Activated naive CD8-positive, alpha-beta T cell treated with anti-CD3 and anti-CD28 coated beads, Interleukin-2, amount 10 ng/mL, durations not matched to agents 7 days and 5 days (primary cell): Measurements from ENCODE around the gene HOXB6. TPM values are rescaled to one million over a fixed set of nuclear protein-coding genes. Genes with fewer than 3 reads are reported as not detected.

Experiments
- ATAC-seq: fragments of 150-1000 bp; cut with Tn5 transposase; one replicate; pipeline ENCODE4 v1.10.0; 2021; ENCODE audit warnings: low read depth, moderate library complexity
- POLR2A ChIA-PET: fragments of 350-600 bp; sonication (Branson Sonifier 250); formaldehyde crosslinking; loops from one replicate; lab custom pipeline; 2021; ENCODE audit warnings: antibody characterized with exemption; lab: Charles Lee
- DNase-seq: peaks from one replicate; pipeline ENCODE4 v3.0.0; 2021
- H3K27ac Mint-ChIP-seq: one replicate; pipeline ENCODE4 v1.8.0; 2022; ENCODE audit warnings: mild to moderate bottlenecking, mixed read lengths
- H3K27me3 Mint-ChIP-seq: one replicate; pipeline ENCODE4 v1.8.0; 2022; ENCODE audit warnings: mild to moderate bottlenecking, moderate library complexity, mixed read lengths
- H3K36me3 Mint-ChIP-seq: one replicate; pipeline ENCODE4 v1.8.0; 2021; ENCODE audit warnings: mild to moderate bottlenecking, mixed read lengths
- H3K4me1 Mint-ChIP-seq: one replicate; pipeline ENCODE4 v1.8.0; 2021; ENCODE audit warnings: mixed read lengths
- H3K4me3 Mint-ChIP-seq: one replicate; pipeline ENCODE4 v1.8.0; 2022; ENCODE audit warnings: mild to moderate bottlenecking, moderate library complexity, mixed read lengths
- H3K9me3 Mint-ChIP-seq: one replicate; pipeline ENCODE4 v1.8.0; 2021; ENCODE audit warnings: mixed read lengths
- total RNA-seq, 2 experiments: library from RNA; stranded (reverse); gene quantifications; one replicate each; pipeline ENCODE4 v1.2.3, GENCODE V29; 2021

HOXB6 gene
- total RNA-seq, 2 experiments from 2014 or later, result not detected

DNA sequence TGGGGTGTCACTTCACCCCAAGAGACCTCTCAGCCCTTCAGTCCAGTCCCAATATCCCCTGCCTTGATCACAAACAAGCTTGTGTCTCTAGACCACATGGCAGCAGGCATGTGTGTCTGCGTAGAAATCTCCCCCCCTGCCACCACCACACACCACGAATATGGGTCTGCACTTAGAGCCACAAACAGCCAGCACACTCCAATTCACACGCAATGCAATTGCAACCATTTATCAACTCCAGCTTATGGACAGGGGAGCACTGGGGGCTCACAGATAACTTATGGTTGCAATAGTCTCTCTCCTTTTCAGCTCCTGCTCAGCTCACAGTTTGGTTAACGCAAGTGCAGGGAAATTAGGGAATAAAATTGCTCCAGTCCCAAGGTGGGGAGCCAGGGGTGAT lies 18.8 kb upstream of the HOXB6 start:
- Mint-ChIP-seq H3K27me3 (peaks cover 84% of the 10 kb centered on the region), H3K9me3 (no peaks in the 10 kb centered on the region), H3K36me3 (no peaks in the 10 kb centered on the region), H3K27ac (no peak overlapping the region), H3K4me3 (no peak overlapping the region), H3K4me1 (peaks cover 15% of the 10 kb centered on the region)
- POLR2A ChIA-PET, result no interaction called here
- DNase-seq (no peak), ATAC-seq (no peak)

DNA sequence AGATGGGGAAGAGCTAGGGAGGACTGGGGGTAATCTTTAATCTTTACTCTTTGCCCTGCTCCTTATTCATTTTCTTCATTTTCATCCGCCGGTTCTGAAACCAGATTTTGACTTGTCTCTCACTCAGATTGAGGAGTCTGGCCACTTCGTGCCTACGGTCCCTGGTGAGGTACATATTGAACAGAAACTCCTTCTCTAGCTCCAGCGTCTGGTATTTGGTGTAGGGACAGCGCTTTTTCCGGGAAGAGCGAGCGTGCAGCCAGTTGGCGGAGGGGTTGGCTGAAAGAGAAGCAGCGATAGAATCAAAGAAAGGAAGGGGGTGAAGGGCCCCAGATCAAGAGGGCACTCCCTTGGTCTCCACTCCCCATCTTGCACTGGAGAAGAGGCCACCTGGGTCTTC lies 18.1 kb upstream of the HOXB6 start:
- peaks cover 19% of the 10 kb centered on the region for H3K4me1 Mint-ChIP-seq
- DNase-seq, result no peak
- no peak overlapping the region for H3K4me3 Mint-ChIP-seq
- no peak overlapping the region for H3K27ac Mint-ChIP-seq
- ATAC-seq, result no peak
- POLR2A ChIA-PET, result no interaction called here
- H3K27me3 Mint-ChIP-seq, result peaks cover 84% of the 10 kb centered on the region
- no peaks in the 10 kb centered on the region for H3K9me3 Mint-ChIP-seq
- H3K36me3 Mint-ChIP-seq, result no peaks in the 10 kb centered on the region

DNA sequence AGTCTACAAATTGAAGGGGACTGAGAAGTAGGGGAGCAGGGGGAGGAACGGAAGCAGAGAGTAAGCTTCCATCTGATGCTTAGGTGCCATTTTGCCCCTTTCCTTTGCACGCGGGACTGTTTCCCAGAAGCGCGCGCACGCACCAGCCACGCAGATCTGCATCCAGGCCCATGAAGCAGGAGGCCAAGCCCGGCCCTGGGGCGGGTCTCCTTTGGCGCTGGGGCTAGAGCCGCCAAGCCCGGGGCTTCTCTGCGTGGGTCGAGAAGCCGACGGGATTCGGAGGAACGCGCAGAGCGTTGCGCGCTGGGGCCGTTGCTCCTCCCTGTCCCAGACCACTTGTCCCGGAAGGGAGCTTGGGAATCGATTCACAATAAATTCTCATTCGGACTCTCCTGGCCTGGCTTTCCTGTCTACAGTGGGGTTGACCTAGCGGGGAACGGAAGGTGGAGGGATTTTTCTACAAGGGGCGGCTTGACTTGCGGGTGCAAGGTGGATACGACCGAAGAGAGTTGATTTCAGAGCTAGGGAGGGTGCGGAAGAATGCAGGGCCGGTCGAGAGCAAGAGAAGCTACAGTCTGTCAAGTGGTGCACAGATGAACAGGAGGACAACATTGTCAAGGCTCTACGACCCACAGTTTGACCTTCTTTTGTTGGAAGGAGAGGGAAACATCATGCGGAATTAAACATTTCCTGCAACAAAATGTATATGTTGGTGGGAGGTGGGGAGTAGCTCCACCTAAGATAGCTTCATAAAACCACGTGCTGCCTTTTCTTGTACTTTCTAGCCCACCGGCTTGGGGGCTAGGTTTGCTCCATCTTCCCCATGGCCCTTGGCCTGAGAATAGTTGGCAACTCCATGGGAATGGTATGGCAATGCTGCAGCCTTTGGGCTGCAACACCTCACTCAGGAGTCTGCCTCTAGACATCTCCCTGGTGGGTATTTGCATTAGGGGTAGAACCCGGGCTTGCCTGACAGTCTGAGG lies 16.9 kb upstream of the HOXB6 start:
- DNase-seq (no peak), ATAC-seq (no peak)
- Mint-ChIP-seq H3K27ac (no peak overlapping the region), H3K4me1 (peaks cover 20% of the 10 kb centered on the region), H3K27me3 (peaks cover 84% of the 10 kb centered on the region), H3K9me3 (no peaks in the 10 kb centered on the region), H3K36me3 (no peaks in the 10 kb centered on the region), H3K4me3 (no peak overlapping the region)
- POLR2A ChIA-PET, result no interaction called here

DNA sequence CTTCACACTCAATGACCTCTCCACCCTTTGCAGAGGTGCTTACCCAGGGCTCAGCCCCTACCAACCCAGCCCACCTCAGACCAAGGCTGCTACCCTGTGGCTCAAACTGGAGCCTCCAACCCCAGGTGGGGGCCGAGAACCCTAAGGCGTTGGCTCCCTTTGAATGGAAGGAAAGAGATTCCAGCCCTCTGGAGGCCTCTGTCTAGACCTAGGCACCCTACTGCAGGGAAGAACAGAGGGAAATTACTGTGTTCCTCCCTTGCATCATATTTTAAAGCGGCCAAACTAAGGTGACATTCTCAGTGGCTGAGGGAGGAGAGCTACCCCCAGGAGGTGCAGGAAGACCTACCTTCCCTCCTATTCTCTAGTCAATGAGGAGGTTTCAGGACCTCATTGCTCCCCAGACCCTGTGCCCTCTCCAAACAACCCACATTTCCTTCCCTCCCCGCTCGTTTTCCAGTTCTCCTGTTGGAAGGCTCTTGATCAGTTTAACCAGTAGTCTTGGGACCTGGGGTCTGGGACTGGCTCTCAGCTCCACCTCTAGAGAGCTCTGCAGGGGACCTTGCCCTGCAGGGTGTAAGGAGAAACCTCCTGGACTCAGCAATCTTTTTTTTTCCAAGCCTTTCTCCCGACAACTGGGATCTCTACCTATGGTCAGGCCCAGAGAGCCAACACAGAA lies 15.8 kb upstream of the HOXB6 start:
- Mint-ChIP-seq H3K9me3 (no peaks in the 10 kb centered on the region), H3K27ac (no peak overlapping the region), H3K4me3 (no peak overlapping the region)

DNA sequence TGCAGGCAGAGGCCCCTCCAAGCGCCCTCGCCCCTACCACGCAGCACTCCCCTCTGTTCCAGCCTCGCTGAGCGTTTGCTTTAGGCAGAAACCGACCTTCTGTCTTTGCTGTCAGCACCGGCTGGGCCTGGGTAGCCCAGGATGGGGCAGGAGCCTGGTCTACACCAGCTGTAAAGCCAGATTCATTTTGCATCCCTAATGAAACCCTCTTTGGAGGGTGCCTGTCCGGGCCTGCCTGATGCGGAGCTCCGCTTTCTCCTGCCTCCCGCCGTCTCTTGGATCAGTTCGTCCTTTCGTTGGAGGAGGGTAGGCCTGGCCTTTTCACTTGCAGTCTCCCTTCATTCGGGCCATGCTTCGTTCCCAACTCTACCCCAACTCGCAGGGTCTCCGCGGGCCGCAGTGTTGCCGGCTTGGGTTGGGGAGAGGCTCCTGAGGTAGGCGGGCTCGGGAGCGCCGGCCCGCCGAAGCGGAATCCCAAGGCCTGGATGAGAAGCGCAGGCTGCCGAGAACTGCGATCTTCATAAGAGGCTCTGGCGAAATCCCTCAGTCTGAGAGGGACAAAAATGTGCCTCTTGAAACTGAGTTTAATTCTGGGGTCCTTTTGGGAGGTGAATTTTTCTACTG lies 15.2 kb upstream of the HOXB6 start:
- Mint-ChIP-seq H3K4me3 (peak overlapping the region; percentile 11), H3K27ac (no peak overlapping the region), H3K27me3 (peaks cover 90% of the 10 kb centered on the region), H3K9me3 (no peaks in the 10 kb centered on the region), H3K4me1 (peaks cover 16% of the 10 kb centered on the region), H3K36me3 (no peaks in the 10 kb centered on the region)
- no peak for DNase-seq
- ATAC-seq, result no peak
- POLR2A ChIA-PET, result interaction anchor here (0.6 kb wide), 1 partner anchor 576 kb away, joined by 3 read pairs; no protein-coding TSS in a partner anchor

More for the DNA sequence above, 15.8 kb upstream of the HOXB6 start:
- DNase-seq (no peak), ATAC-seq (no peak)
- Mint-ChIP-seq H3K4me1 (peaks cover 16% of the 10 kb centered on the region), H3K27me3 (peaks cover 87% of the 10 kb centered on the region), H3K36me3 (no peaks in the 10 kb centered on the region)
- POLR2A ChIA-PET, result interaction anchor here (0.6 kb wide), 1 partner anchor 577 kb away, joined by 3 read pairs; no protein-coding TSS in a partner anchor

DNA sequence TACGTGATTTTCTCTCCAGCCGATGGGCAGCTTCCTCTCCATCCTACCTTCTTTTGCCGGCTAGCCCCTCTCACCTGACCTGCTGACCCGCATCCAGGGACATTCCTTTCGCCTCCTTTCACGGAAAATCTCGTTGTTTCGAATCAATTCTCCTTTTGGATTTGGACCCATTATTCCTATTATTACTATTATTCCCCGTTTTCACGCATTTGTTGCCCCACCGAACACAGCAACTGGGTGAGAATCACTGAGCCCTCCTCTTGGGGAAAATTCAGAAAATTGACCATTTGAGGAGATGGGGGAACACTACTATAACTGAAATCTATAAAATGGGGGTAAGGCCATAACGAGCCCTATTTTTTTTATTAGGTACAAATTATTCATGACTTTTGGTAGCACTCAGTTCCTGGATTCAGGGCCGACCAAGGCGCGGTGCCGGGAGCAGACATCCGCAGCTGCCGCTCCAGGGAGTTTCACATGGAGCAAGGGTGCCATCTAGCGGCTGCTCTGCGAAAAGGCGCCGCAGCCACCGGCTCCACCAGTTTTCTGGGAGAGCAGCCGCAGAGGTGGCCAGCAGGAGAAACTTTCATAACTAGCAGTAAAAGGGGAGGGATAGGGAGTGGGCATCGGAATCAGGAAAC lies 13.6 kb upstream of the HOXB6 start:
- no peak overlapping the region for H3K27ac Mint-ChIP-seq
- POLR2A ChIA-PET, result interaction anchor here (1.0 kb wide), 1 partner anchor 119 kb away, joined by 3 read pairs; no protein-coding TSS in a partner anchor
- H3K36me3 Mint-ChIP-seq, result no peaks in the 10 kb centered on the region

DNA sequence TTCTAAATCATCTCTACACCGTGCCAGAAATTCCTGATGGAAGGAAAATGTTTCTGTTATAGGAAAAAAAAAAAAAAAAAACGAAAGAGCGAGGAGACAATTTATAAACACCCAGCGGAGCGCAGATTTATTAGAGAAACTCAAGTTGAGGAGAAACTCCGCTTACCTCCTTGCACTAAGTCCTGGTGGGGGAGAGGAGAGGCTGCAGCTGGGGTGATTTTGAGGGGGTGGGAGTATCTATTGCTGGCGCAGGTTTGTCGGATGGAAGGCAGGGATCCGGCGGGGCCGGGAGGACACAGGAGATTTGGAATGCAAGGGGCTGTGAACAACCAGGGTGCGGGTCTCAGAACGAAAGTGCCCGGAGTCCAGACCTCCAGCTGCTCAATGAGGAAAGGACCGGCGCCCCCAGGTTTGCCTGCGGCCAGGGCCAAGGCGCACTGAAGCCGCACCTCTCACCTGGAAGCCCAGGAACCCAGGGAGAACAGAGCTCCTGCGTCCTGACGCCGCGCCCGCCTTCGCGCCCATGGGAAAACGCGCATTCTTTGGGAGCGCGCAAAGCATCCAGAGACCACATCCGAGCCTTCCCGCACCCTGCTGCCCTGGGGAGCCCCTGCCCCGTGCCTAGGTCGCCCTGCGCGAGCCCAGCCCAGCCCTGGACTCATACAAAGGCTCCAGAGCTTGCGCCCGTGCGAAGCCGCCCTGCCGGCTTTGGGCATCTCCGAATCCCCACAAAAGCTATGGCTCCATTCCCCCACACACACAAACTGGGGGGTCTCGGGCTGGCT lies 12.9 kb upstream of the HOXB6 start:
- H3K9me3 Mint-ChIP-seq, result no peaks in the 10 kb centered on the region
- DNase-seq (no peak), ATAC-seq (no peak)
- POLR2A ChIA-PET, result interaction anchor here (1.0 kb wide), 1 partner anchor 120 kb away, joined by 3 read pairs; no protein-coding TSS in a partner anchor
- H3K27me3 Mint-ChIP-seq, result peaks cover 90% of the 10 kb centered on the region
- H3K4me1 Mint-ChIP-seq, result peaks cover 26% of the 10 kb centered on the region
- H3K27ac Mint-ChIP-seq, result no peak overlapping the region
- no peak overlapping the region for H3K4me3 Mint-ChIP-seq
- H3K36me3 Mint-ChIP-seq, result no peaks in the 10 kb centered on the region

More for the DNA sequence above, 13.6 kb upstream of the HOXB6 start:
- Mint-ChIP-seq H3K9me3 (no peaks in the 10 kb centered on the region), H3K4me3 (peak overlapping the region; percentile 56), H3K27me3 (peaks cover 92% of the 10 kb centered on the region), H3K4me1 (peaks cover 22% of the 10 kb centered on the region)
- DNase-seq (peak; percentile 84), ATAC-seq (peak; percentile 69)

DNA sequence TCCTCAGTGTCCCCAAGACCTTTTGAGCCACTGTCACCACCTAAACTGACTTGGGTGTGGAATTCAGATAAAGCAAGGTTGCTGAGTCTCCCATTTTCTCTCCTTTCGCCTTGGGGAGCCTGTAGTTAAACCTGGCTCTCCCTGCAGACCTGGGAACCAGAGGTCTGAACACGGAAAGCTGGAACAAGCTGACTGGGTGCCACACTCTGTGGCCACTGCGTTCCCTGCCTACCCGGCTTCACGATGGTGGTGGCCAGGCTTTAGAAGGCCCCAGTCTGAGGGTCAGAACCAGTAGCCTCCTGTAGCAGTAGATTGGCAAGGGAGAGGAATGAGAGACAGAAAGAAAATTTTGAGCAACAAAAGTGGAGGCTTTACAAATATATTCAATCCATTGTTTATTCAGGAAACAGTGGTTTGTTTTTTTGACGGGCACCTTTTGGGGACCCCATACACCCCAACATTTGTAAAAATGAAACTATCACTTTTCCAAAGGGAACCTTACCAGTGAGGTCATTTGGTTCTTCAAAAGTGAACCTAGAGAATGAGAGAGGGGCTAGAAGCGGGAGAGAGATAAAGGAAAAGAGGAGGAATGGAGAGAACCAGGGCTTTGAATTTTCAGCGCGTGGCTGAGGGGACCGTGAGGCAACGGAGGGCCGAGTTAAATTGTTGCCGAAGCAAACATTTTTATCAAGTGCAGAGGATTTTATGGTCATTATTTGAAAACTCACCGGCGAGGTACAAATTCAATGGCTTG lies 12.1 kb upstream of the HOXB6 start:
- Mint-ChIP-seq H3K27ac (no peak overlapping the region), H3K36me3 (no peaks in the 10 kb centered on the region), H3K27me3 (peaks cover 87% of the 10 kb centered on the region), H3K4me1 (peaks cover 29% of the 10 kb centered on the region), H3K4me3 (no peak overlapping the region), H3K9me3 (no peaks in the 10 kb centered on the region)
- ATAC-seq, result no peak
- no peak for DNase-seq
- POLR2A ChIA-PET, result no interaction called here

DNA sequence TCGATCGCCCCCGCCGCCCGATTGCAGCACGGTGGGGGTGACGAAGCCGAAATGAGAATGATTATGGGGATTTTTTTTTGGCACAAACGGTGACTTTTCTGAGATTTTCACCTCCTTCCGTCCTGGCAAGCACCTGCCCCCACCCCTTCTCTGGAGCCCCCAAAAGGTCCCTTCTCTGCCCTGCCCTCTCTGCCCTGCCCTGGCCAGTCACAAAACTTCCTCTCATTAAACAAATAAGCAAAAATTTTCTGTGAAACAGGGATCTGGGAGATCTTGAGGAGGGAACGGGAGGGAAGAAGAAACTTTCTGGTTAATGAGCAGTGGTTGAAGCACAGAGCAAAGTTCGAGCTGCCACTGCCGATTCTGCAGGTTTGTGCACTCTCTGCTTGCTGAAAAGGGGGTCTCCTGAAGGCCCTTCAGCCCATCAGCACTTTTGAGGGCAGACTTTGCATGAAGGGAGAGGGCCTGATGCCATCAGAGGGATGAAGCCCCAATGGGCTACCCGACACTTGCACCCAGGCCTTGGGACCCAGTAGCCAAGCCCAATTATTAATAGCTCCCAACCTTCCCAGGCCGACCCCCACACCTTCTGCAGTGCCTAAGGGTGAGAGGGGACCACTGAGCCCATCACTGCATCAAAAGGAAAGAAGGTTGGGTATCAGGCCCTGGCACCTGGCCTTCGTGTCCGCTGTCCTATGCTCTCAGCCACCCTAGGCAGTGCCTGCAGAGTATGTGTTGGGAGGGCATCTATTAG lies 11.4 kb upstream of the HOXB6 start:
- H3K27ac Mint-ChIP-seq, result no peak overlapping the region
- no peak overlapping the region for H3K4me3 Mint-ChIP-seq
- H3K9me3 Mint-ChIP-seq, result no peaks in the 10 kb centered on the region
- peaks cover 87% of the 10 kb centered on the region for H3K27me3 Mint-ChIP-seq
- POLR2A ChIA-PET, result no interaction called here
- no peak for DNase-seq
- peaks cover 35% of the 10 kb centered on the region for H3K4me1 Mint-ChIP-seq
- no peak for ATAC-seq
- no peaks in the 10 kb centered on the region for H3K36me3 Mint-ChIP-seq

DNA sequence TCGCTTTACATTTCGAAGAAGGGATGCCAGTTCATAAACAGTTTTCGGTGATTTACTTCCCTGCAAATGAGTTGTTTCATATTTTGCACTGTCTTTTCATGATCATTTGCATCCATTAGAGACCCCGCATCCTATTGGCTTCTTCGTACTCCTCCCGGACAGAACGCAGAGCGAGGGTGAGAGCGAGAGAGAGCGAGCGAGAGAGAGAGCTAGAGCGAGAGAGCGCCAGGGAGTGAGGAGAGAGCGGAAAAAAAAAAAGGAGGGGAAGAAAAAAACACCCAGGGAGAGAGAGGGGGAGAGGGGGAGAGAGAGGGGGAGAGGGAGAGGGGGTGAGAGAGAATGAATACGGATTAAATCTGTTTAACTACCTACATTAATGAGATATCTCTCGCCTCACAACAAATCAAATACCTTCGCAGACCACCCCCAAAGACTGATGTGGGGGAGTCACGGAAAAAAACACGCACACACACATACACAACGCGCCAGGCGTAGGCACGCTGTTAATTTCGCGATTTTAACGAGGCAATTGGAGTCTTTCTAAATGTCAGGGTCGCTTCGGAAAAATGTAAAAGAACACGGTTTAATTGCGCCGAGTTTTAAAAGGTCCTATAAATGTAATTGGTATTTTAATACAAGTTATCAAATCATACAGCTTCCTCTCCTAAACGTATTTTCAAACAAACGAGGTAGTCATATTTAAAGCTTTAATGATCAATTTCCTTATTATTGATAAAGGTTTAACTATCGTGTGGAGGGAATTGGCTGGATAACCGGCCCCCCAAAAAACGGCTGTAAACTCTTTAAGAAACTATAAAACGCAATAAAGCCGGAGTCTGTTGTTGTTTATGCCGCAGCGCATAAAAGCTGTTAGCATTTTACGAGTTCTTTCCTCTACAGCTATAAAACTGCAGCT lies 10.5 kb upstream of the HOXB6 start, which contains the start of gene HOXB8:
TSS of gene HOXB8 (minus strand) at position 246 of the 916 bp plus-strand sequence. CDS start 588 bp downstream, outside the sequence.
- POLR2A ChIA-PET, result interaction anchor here (0.5 to 1.4 kb wide), 3 partner anchors 14 to 532 kb away, joined by 3 to 4 read pairs (median 4); no protein-coding TSS in a partner anchor

More for the DNA sequence above, 10.5 kb upstream of the HOXB6 start, which contains the start of gene HOXB8:
- Mint-ChIP-seq H3K27ac (peak within 1 kb of the TSS; percentile 70), H3K4me1 (peaks cover 39% of the 10 kb centered on the region), H3K36me3 (no peaks in the 10 kb centered on the region), H3K4me3 (peak within 1 kb of the TSS; percentile 11), H3K9me3 (no peaks in the 10 kb centered on the region), H3K27me3 (peaks cover 82% of the 10 kb centered on the region)
- ATAC-seq (no peak), DNase-seq (no peak)
